Common myeloid progenitor, CD34-positive (primary cell): ENCODE data around the gene SLC22A23.

Experiments
- CTCF ChIA-PET: fragments of 350-600 bp; sonication (Branson Sonifier 250); formaldehyde crosslinking; loops from one replicate; lab custom pipeline; 2021; ENCODE audit warnings: antibody characterized with exemption; lab: Charles Lee
- POLR2A ChIA-PET: fragments of 350-600 bp; sonication (Branson Sonifier 250); formaldehyde crosslinking; loops from one replicate; lab custom pipeline; 2021; ENCODE audit warnings: antibody characterized with exemption; lab: Charles Lee
- DNase-seq, 3 donors: peaks; one replicate each; pipeline versions ENCODE4 v3.0.0 to v3.0.0-alpha.2; 2013
- H3K27ac ChIP-seq, 2 experiments: 1 replicate in 1 of 2; 2 replicates in 1 of 2; pipeline ENCODE4 v1.7.0; 2013; ENCODE audit warnings: inconsistent platforms in 2 of 2, low read length in 2 of 2, mild to moderate bottlenecking in 2 of 2, low read depth in 1 of 2, moderate library complexity in 1 of 2; ENCODE audit not compliant: severe bottlenecking in 2 of 2, insufficient read depth in 1 of 2, poor library complexity in 1 of 2
- H3K27me3 ChIP-seq, 5 experiments: replicated peaks in 2 of 5; 1 replicate in 3 of 5; 2 replicates in 2 of 5; pipeline versions ENCODE4 v1.6.1 to v1.7.0; 2013; ENCODE audit warnings: low read length in 4 of 5, mild to moderate bottlenecking in 2 of 5, moderate library complexity in 2 of 5, inconsistent platforms in 1 of 5; ENCODE audit not compliant: insufficient read depth in 5 of 5, control insufficient read depth in 4 of 5
- H3K36me3 ChIP-seq, 4 experiments: 1 replicate in 2 of 4; 2 replicates in 2 of 4; pipeline versions ENCODE4 v1.6.1 to v1.7.0; 2013; ENCODE audit warnings: low read length in 3 of 4, control low read depth in 1 of 4, mild to moderate bottlenecking in 1 of 4; ENCODE audit not compliant: control insufficient read depth in 4 of 4, insufficient read depth in 4 of 4
- H3K4me1 ChIP-seq, 4 experiments: 1 replicate in 3 of 4; 2 replicates in 1 of 4; pipeline versions ENCODE4 v1.6.1 to v1.7.1; 2013; ENCODE audit warnings: low read length in 3 of 4, mild to moderate bottlenecking in 3 of 4, control low read depth in 1 of 4, inconsistent platforms in 1 of 4, moderate library complexity in 1 of 4; ENCODE audit not compliant: control insufficient read depth in 4 of 4, insufficient read depth in 4 of 4; ENCODE audit errors: control extremely low read depth in 1 of 4
- H3K4me3 ChIP-seq, 7 experiments: 1 replicate in 4 of 7; 2 replicates in 3 of 7; pipeline versions ENCODE4 v1.5.1 to v1.7.0; 2013; ENCODE audit warnings: mild to moderate bottlenecking in 7 of 7, low read length in 6 of 7, moderate library complexity in 6 of 7, inconsistent platforms in 2 of 7, low read depth in 2 of 7, control low read depth in 1 of 7; ENCODE audit not compliant: insufficient read depth in 4 of 7, control insufficient read depth in 1 of 7; ENCODE audit errors: extremely low read depth in 1 of 7
- H3K9me3 ChIP-seq, 5 experiments: 1 replicate in 4 of 5; 2 replicates in 1 of 5; pipeline versions ENCODE4 v1.6.1 to v1.7.1; 2013; ENCODE audit warnings: low read length in 4 of 5, mild to moderate bottlenecking in 2 of 5, inconsistent platforms in 1 of 5, low read depth in 1 of 5, moderate library complexity in 1 of 5; ENCODE audit not compliant: control insufficient read depth in 4 of 5, insufficient read depth in 2 of 5; ENCODE audit errors: control extremely low read depth in 1 of 5
- WGBS: methylation state at CpG from one replicate; pipeline ENCODE4 v1.1.5; 2013; ENCODE audit not compliant: insufficient coverage; 5-methylcytosine and 5-hydroxymethylcytosine counted together

Gene SLC22A23

DNA sequence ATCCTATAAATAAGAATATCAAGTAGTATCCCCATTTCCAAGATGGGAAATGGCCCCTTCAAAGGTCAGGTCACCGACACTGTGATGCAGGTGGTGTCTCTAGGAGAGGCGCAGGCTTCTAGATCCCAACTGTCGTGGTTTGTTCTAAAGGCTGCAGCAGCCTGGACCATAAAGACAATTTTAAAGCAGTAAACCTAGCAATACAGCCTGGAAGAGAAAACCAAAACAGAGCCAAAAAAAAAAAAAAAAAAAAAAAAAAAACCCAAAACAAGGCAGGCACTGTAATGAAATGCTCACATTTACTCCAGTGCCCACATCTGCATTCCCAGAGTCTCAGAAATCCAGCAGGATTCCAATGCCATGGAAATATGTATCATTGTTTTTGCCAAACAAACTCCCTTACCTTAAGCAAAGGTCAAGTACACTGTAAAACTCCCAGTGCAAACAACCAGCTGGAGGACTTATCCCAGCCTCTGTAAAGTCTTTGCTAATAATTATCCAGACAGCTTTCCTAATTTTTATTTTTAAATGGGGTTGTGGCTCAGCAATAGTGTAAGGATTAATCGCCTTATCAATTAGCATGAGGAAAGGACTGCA is 99.9 kb downstream of the SLC22A23 start:
- no peaks in the 10 kb centered on the region for H3K9me3 ChIP-seq
- H3K27me3 ChIP-seq = no peaks in the 10 kb centered on the region
- peak overlapping the region in 3 of 7 experiments; percentile 73 to 82 (median 79) for H3K4me3 ChIP-seq
- no peak for DNase-seq
- H3K4me1 ChIP-seq = peaks cover 4 to 18% (median 13%) of the 10 kb centered on the region in 4 experiments
- CTCF ChIA-PET = no interaction called here
- H3K27ac ChIP-seq = no peak overlapping the region
- POLR2A ChIA-PET = no interaction called here
- WGBS = 84% methylated on average over 4 of the region's 4 CpGs
- no peaks in the 10 kb centered on the region for H3K36me3 ChIP-seq

DNA sequence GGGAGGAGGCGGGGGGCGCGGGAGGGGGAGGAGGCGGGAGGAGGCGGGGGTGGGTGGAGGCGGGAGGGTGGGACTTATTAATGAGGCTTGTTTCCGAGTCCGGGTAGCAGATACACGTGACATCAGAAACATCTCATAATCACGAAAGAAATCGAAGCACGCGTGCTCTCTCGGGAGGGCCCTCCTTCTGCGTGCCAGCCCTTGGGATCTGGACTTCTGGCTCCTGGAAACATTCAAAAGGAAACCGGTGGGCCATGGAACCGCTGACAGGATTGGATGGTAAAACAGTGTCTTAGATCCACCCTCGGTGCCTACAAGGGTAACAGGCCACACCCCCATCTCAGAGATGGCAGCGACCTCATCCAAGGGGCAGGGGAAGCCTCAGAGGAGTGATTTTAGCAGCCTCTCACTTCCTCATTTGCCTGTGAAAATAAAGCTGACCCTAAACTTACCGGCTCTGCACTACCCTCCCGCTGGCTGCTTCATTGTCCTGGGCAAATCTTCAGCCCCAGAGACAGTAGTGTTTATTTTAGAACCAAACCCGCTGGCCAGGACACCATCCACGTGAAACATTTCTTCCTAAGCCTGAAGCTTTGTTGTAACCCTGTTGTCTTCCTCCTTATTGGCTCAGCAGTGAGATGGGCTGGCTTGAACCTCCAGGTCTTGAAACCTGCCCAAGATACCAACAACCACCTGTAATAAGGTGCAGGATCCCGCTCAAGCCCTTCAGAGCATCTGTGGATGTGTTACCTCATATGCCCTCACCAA is 100.6 kb downstream of the SLC22A23 start:
- POLR2A ChIA-PET = no interaction called here
- no peaks in the 10 kb centered on the region for H3K27me3 ChIP-seq
- H3K4me1 ChIP-seq = peaks cover 4 to 18% (median 13%) of the 10 kb centered on the region in 4 experiments
- peak overlapping the region; percentile 31 to 89 for H3K27ac ChIP-seq
- no peaks in the 10 kb centered on the region for H3K9me3 ChIP-seq
- H3K4me3 ChIP-seq = peak overlapping the region; percentile 18 to 82 (median 61)
- CTCF ChIA-PET = no interaction called here
- DNase-seq = peak; percentile 91 to 95 (median 95)
- H3K36me3 ChIP-seq = no peaks in the 10 kb centered on the region
- WGBS = 6% methylated on average over 14 of the region's 24 CpGs

DNA sequence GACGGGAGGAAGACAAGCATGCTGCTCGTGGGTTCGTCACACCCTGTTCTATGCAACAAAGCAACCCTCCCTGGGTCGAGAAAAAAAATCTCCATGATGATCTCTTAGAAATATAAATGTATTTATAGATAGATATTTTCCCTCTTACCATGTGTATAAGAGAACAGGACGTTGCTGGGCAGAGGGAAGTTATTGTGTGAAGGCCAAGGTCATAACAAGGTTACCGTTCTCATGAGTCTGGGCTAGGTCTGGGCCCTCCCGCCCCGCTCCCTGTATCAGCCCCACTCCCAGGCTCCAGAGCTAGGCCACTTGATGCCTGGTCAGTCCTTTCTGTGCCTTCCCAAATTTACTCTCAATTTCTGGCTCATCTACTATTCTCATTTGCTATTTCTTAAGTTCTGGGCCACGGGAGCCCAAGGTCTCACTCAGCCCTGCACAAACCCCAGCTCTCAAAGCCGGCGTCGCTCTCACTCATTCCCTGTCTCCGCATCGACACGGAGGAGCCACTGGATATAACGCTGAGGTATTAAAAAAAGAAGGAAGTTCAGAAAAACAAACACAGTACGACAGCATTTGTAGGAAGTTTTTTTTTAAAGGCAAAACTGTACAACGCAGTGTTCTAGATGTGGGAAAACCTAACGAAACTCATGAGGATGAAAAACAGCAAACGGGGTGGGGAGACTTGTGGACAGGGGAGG is 101.3 kb downstream of the SLC22A23 start:
- 13% methylated on average over 12 of the region's 20 CpGs for WGBS
- Histone ChIP-seq H3K27ac (peak overlapping the region in 1 of 2 experiments; percentile 89), H3K4me3 (peak overlapping the region in 5 of 7 experiments; percentile 49 to 82 (median 70)), H3K27me3 (no peaks in the 10 kb centered on the region), H3K9me3 (no peaks in the 10 kb centered on the region), H3K4me1 (peaks cover 4 to 18% (median 13%) of the 10 kb centered on the region in 4 experiments), H3K36me3 (no peaks in the 10 kb centered on the region)
- ChIA-PET POLR2A (interaction anchor here (0.7 to 0.8 kb wide), 2 partner anchors 15 to 39 kb away, joined by 3 read pairs; no protein-coding TSS in a partner anchor), CTCF (interaction anchor here (0.7 kb wide), 1 partner anchor 641 kb away, joined by 3 read pairs; no protein-coding TSS in a partner anchor)
- peak in 1 of 3 donors; percentile 45 for DNase-seq

DNA sequence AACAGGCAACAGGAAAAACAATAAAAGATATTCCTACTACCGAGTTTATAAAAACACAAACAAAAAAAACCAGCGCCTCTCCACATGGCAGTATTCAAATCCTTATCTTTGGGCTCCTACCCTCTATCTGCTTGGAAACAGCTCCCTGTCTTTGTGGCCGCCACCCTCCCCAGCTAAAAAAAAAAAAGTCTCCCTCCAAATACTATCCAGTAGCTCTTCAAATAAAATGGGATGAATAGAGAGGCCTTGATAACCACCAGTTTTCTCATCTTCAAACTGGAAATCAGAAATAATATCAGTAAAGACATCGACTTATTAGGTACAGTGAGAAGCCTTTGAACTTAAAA is 101.9 kb downstream of the SLC22A23 start:
- 86% methylated on average over 3 of the region's 4 CpGs for WGBS

DNA sequence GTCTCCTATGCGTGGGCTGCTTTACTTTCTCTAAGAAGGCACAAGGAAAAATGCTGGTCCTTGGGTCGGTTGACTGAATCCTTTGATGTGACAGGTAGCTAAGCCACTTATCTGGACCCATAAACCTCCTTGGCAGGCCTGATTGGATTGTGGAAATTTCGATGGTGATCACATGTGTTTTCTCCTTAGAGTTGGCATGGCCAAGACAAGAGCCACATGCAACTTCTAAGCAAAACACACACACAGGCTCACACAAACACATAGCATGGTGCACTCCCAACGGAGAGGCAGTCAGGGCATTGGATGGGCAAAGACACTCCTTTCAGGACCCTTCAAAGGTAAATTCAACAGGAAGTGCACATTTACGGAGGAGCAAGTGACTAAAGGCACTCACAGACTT is 102.9 kb downstream of the SLC22A23 start:
- Histone ChIP-seq H3K27ac (no peak overlapping the region), H3K4me1 (peaks cover 4 to 25% (median 14%) of the 10 kb centered on the region in 4 experiments), H3K27me3 (no peaks in the 10 kb centered on the region), H3K36me3 (no peaks in the 10 kb centered on the region), H3K4me3 (no peak overlapping the region), H3K9me3 (no peaks in the 10 kb centered on the region)
- no peak for DNase-seq
- ChIA-PET POLR2A (no interaction called here), CTCF (interaction anchor here (1.2 to 1.7 kb wide), 2 partner anchors 16 to 26 kb away, joined by 3 to 4 read pairs; no protein-coding TSS in a partner anchor)
- WGBS = 100% methylated on average over 4 of the region's 5 CpGs

More for the DNA sequence above, 101.9 kb downstream of the SLC22A23 start:
- Histone ChIP-seq H3K9me3 (no peaks in the 10 kb centered on the region), H3K4me3 (peak overlapping the region in 1 of 7 experiments; percentile 82), H3K27ac (peak overlapping the region in 1 of 2 experiments; percentile 89), H3K36me3 (no peaks in the 10 kb centered on the region), H3K4me1 (peaks cover 4 to 18% (median 13%) of the 10 kb centered on the region in 4 experiments), H3K27me3 (no peaks in the 10 kb centered on the region)
- POLR2A ChIA-PET = interaction anchor here (0.7 to 0.8 kb wide), 2 partner anchors 15 to 39 kb away, joined by 3 read pairs; no protein-coding TSS in a partner anchor
- no peak for DNase-seq
- CTCF ChIA-PET = interaction anchor here (0.7 kb wide), 1 partner anchor 642 kb away, joined by 3 read pairs; no protein-coding TSS in a partner anchor

DNA sequence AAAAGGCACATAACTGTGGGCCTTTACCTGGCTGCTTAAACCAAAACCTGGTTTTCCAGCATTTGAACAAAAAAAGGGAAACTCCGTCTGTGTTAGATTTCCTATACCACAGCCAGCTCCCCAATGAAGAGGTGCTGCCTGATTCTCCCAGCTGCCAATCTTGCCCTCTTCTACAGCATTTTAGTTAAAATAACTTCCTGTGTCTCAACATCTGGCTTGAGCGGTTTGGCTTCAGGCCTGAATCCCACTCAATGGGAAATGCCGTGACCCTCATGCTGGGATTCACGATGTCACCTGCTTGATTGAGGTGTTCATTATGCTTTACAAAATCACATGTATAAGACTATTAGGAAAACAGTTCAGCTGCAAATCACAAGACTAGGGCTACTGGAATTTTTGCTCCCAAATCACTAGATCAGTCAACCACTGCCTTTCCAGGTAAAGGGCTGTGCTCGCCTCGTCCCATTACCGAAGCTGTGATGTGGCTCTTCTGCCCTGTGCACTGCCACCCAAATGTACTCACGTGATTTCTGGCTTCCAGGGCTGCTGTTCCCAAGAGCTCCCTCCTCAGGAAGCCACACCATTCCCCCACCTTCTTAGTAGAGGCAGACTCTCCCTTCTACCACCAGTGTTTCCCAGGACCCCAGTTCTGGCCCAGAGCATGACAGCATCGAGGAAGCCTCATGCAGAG is 103.5 kb downstream of the SLC22A23 start:
- POLR2A ChIA-PET = no interaction called here
- peak in 1 of 3 donors; percentile 30 for DNase-seq
- no peaks in the 10 kb centered on the region for H3K36me3 ChIP-seq
- H3K27ac ChIP-seq = no peak overlapping the region
- H3K4me1 ChIP-seq = peaks cover 4 to 26% (median 15%) of the 10 kb centered on the region in 4 experiments
- no peaks in the 10 kb centered on the region for H3K27me3 ChIP-seq
- H3K9me3 ChIP-seq = no peaks in the 10 kb centered on the region
- no peak overlapping the region for H3K4me3 ChIP-seq
- WGBS = 73% methylated on average over 7 of the region's 9 CpGs
- CTCF ChIA-PET = interaction anchor here (1.2 to 1.7 kb wide), 2 partner anchors 17 to 27 kb away, joined by 3 to 4 read pairs; no protein-coding TSS in a partner anchor
